NCI-H2081 (cell line): ENCODE results near the gene GSTM4.
A peak's percentile ranks its signal among the peaks of the same experiment; 100 is the strongest.

Experiments
- DNase-seq, 2 experiments: peaks; one replicate each; lab custom pipeline; 2025; lab: John Stamatoyannopoulos, UW

Gene GSTM4

GRCh38 chr1:109624201-109625010, 31.5 kb upstream of the GSTM4 start:
- DNase-seq: no peak

DNA sequence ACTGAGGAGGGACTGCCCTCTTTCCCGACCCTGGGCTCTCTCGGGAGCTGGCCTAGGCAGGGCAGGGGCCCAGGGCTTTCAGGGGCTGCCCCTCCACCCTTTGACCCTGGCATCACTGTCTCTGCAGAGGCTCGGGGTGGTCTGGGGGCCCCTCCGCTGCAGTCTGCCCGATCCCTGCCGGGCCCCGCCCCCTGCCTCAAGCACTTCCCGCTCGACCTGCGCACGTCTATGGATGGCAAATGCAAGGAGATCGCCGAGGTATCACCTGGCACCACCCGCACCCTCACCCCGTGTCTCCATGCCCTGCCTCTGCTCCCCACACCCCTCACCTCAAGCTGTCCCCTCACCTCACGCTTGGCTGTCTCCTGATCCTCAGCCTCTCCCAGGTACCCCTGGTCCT, 30.7 kb upstream of the GSTM4 start:
- DNase-seq: no peak

DNA sequence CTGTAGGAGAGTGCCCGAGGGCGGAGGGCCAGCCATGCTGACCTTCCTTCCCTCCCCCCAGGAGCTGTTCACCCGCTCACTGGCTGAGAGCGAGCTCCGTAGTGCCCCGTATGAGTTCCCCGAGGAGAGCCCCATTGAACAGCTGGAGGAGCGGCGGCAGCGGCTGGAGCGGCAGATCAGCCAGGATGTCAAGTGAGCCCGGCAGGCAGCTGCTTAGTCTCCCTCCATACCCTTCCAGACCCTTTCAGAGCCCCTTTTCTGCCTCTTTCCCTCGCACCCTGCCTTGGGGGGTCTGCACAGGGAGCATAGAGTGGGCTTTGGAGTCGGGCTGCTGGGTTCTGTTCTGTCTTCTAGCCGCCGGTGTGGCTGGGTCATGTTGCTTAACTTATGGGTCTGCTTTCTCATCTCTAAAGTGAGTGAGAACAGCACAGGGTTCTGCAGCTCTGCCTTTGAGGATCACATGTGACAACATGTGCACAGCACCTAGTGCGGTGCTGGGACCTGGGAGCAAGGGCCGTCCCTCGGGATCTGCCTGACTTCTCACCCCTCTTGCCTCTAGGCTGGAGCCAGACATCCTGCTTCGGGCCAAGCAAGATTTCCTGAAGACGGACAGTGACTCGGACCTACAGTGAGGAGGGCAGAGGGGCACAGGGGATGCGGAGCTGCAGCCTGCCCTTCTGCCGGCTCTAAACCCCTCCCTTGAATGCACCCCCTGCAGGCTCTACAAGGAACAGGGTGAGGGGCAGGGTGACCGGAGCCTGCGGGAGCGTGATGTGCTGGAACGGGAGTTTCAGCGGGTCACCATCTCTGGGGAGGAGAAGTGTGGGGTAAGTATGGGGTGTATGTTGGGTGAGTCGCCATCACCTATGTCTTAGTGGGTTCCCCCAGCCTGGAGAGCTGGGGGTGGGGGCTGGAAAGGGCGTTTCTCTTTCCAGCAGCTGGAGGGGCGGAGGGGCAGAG, 30.0 kb upstream of the GSTM4 start:
- DNase-seq: no peak

DNA sequence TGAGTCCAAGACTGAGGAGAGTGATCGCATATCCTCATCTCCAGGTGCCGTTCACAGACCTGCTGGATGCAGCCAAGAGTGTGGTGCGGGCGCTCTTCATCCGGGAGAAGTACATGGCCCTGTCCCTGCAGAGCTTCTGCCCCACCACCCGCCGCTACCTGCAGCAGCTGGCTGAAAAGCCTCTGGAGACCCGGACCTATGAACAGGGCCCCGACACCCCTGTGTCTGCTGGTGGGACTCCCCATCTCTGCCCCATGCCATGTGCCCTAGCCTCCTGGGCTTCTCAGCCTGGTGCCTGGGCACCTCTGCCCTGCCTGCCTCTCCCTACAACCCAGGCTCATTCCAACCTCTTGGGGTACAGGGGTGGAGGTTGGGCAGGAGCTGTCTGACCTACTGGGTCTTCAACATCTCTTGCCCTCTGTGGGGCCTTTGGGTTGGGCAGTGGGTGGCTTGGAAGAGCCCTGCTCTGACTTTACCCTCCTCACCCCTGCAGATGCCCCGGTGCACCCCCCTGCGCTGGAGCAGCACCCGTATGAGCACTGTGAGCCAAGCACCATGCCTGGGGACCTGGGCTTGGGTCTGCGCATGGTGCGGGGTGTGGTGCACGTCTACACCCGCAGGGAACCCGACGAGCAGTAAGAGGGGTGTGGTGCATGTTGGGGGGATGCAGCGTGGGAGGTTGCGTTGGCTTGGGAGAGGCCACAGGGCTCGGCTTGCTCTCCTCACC, 29.1 kb upstream of the GSTM4 start:
- DNase-seq: no peak

- DNase-seq: no peak
Observed at GRCh38 chr1:109627692-109628399, 28.1 kb upstream of the GSTM4 start.

GRCh38 chr1:109628540-109629321, 27.2 kb upstream of the GSTM4 start:
- DNase-seq: no peak

DNA sequence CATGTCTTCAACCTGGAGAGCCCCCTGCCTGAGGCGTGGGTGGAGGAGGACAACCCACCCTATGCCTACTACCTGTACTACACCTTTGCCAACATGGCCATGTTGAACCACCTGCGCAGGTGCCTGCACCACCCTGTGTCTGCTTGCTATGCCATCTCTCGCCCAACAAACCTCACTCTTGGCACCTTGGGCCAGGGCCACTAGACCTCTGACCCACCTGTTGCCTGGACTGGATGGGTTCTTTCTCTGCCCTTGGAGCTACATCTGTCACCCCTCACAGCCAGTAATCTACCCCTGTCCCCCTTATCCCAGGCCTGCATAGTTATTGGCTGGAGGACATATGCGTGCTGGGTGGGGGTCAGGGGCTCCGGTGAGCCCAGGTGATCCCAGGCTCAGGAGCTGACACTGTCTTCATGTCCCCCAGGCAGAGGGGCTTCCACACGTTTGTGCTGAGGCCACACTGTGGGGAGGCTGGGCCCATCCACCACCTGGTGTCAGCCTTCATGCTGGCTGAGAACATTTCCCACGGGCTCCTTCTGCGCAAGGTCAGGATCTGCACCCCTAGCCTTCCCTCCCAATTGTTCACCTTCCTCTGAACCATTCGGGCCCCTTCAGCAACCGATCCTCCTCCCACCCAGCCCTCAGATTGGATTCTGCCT, 26.4 kb upstream of the GSTM4 start:
- no peak for DNase-seq

- no peak for DNase-seq
Observed at GRCh38 chr1:109630081-109630897, 25.6 kb upstream of the GSTM4 start.

- DNase-seq: no peak
Observed at GRCh38 chr1:109630898-109631512, 24.9 kb upstream of the GSTM4 start.

- no peak for DNase-seq
Observed at GRCh38 chr1:109631513-109632505, 24.1 kb upstream of the GSTM4 start.

DNA sequence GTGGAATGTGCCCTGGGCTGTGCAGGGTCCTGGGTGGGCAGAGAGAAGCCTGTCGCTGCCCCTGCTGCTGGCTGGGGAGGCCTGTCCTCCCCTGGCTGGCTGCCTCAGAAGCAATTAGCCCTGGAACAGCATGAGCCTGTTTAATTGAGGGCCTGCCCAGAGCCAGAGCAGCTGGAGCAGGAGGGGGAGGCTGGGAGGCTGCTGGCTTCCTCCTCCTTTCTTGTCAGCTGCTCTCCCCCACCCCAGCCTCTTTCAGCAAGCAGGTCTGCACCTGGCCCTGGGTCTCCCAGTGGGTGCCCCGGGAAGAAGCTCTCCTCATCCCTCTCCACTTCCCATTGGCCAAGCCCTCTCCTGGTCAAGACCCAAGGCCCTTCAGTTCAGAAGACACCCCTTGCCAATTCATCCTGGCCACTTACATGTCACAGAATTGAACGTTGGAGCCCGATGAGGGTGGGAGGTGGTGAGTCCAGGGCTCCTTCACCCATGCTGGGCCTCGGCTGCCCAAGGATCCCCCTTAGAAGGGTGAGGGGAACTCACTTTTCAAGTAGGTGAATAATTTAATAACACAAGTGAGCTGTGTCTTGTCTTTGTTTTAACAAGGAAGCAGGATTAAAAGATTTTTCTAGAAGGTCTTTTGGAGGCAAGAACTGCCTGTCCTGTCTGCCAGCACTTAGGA, 23.1 kb upstream of the GSTM4 start:
- DNase-seq: peak; percentile 80 to 92

- DNase-seq: peak; percentile 5 to 52
Observed at GRCh38 chr1:109634292-109634691, 21.6 kb upstream of the GSTM4 start.

GRCh38 chr1:109634771-109635750, 20.8 kb upstream of the GSTM4 start:
- DNase-seq: no peak

DNA sequence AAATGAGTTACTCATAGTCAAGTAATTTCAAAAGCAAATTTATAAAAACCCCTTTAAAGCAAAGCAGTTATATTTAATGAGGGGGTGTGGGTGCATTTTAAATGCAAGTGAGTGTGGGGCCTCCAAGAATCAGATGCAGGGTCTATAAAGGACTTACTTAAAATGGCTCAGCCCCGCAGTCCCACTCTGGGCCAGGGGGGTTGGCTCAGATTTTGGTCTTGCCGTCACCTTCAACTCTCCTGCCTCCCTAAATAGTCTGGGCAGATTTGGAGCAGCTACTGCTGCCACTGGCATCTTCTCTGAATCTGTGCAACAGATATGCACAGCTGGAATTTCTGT, 20.1 kb upstream of the GSTM4 start:
- no peak for DNase-seq

DNA sequence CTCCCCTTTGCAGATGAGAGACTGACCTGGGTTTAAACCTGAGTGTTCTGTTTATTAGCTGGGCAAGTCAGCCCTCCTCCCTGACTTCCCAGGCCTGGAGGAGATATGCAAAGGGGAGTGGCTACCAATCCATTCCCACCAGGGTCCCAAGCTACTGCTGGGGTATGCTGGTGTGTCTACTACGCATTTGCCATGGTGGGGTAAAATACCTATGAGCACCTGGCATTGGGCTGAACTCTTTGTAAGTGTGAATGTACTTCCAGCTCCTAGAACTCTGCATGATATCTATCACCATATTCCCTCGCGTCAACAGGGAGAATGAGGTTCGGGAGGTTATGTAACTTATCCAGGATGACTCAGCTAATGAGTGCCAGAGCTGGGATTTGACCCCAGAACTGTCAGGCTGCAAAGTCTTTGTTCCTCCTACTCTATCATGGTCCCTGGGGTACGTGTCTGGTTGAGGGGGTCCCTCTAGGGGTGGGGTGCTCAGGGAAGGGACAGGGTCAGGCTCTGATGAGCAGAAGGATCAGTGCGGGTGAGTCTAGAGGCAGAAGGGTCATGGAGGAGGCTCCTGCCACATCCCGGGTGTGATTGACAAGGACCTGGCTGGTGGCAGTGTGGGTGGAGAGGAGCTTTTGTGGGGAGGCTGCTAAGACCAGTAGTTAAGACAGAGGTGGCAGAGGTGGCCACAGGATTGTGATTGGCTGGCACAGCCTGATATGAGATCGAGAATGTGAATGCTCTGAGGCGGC, 19.5 kb upstream of the GSTM4 start:
- DNase-seq: no peak
